Prostate gland (tissue), 2 donors: Measurements from ENCODE around the gene SCAP. TPM values are rescaled to one million over a fixed set of nuclear protein-coding genes. Genes with fewer than 3 reads are reported as not detected.

Source experiments
- DNase-seq: peaks from one replicate; pipeline ENCODE4 v3.0.0-alpha.2; 2019; ENCODE audit warnings: low spot score
- H3K27ac ChIP-seq, 2 donors: fragments of 200-600 bp; sonication (generic); 2 replicates each; pipeline ENCODE4 v1.5.1; 2017 to 2019
- H3K27me3 ChIP-seq: fragments of 200-600 bp; sonication (generic); replicated peaks from 2 replicates; pipeline ENCODE4 v1.5.1; 2019; ENCODE audit not compliant: insufficient read depth
- H3K36me3 ChIP-seq, 2 donors: fragments of 200-600 bp; sonication (generic); 1 replicate in 1 of 2; 2 replicates in 1 of 2; pipeline versions ENCODE4 v1.5.1 to v1.8.1; 2017 to 2019
- H3K4me1 ChIP-seq: fragments of 200-600 bp; sonication (generic); replicated peaks from 2 replicates; pipeline ENCODE4 v1.5.1; 2019
- H3K4me3 ChIP-seq, 2 donors: fragments of 200-600 bp; sonication (generic); 2 replicates each; pipeline ENCODE4 v1.5.1; 2017 to 2019
- H3K9me3 ChIP-seq: fragments of 200-600 bp; sonication (generic); 2 replicates; pipeline ENCODE4 v1.5.1; 2017
- CTCF ChIP-seq, 4 experiments: fragments of 200-600 bp in 2 of 4; fragments of 450-650 bp in 2 of 4; sonication (generic) in 2 of 4; IDR thresholded peaks; 1 replicate in 3 of 4; 2 replicates in 1 of 4; pipeline ENCODE4 v1.5.1; 2016 to 2019; ENCODE audit warnings: antibody characterized with exemption in 4 of 4, mild to moderate bottlenecking in 2 of 4, moderate library complexity in 2 of 4
- POLR2A ChIP-seq: fragments of 450-650 bp; IDR thresholded peaks from one replicate; pipeline ENCODE4 v1.6.1; 2016; ENCODE audit warnings: antibody characterized with exemption, mild to moderate bottlenecking
- POLR2AphosphoS5 ChIP-seq: sonication (generic); formaldehyde crosslinking; IDR thresholded peaks from one replicate; pipeline ENCODE4 v1.6.1; 2017; ENCODE audit warnings: antibody characterized with exemption
- WGBS: methylation state at CpG from one replicate; pipeline ENCODE4 v1.1.5; 2018; 5-methylcytosine and 5-hydroxymethylcytosine counted together
- intact Hi-C: fragments of 100-400 bp; cut with DNase I; formaldehyde crosslinking; loops from one replicate; pipeline ENCODE4 v1.14.2; 2022
- total RNA-seq, 2 donors: library from RNA; depleted of rRNA; stranded (reverse); fragments of >200 nt; gene quantifications; one replicate each; pipeline ENCODE4 v1.1.0, GENCODE V29; 2016

SCAP gene
- total RNA-seq, 2 donors from 2014 or later = 71.5 to 230 TPM

GRCh38 chr3:47381317-47382157, 94.2 kb downstream of the SCAP start:
- peaks cover 5% of the 10 kb centered on the region for H3K4me1 ChIP-seq
- DNase-seq = peak; percentile 67
- WGBS = 4% methylated on average over 44 of the region's 44 CpGs
- H3K27ac ChIP-seq = peak overlapping the region; percentile 93 to 94
- H3K36me3 ChIP-seq = no peaks in the 10 kb centered on the region
- TF ChIP-seq CTCF (IDR thresholded peaks at IDR 0.05) (no peak), POLR2A (peak; percentile 15), POLR2AphosphoS5 (peak; percentile 17)
- intact Hi-C loops = no loop called here
- H3K9me3 ChIP-seq = no peaks in the 10 kb centered on the region
- H3K27me3 ChIP-seq = no peaks in the 10 kb centered on the region
- peak overlapping the region; percentile 94 to 98 for H3K4me3 ChIP-seq

- Histone ChIP-seq H3K4me3 (peak within 1 kb of the TSS; percentile 94 to 98), H3K4me1 (peaks cover 5% of the 10 kb centered on the region), H3K9me3 (no peaks in the 10 kb centered on the region), H3K27me3 (no peaks in the 10 kb centered on the region), H3K27ac (peak within 1 kb of the TSS; percentile 93 to 94), H3K36me3 (no peaks in the 10 kb centered on the region)
- TF ChIP-seq POLR2A (peak; percentile 76), CTCF (IDR thresholded peaks at IDR 0.05) (peak in 1 of 4 experiments; percentile 22), POLR2AphosphoS5 (peak; percentile 99)
- 0% methylated on average over 44 of the region's 61 CpGs for WGBS
- intact Hi-C loops = no loop called here
- DNase-seq = peak; percentile 98
Observed at GRCh38 chr3:47380601-47381316, 95.0 kb downstream of the SCAP start, which contains the start of gene PTPN23. Gene PTPN23, plus strand, starts transcription at chr3:47381021. Its CDS starts 76 bp downstream, at chr3:47381097.

- intact Hi-C loops = no loop called here
- H3K27me3 ChIP-seq = no peaks in the 10 kb centered on the region
- no peak for DNase-seq
- peak overlapping the region; percentile 93 to 94 for H3K27ac ChIP-seq
- peaks cover 5% of the 10 kb centered on the region for H3K4me1 ChIP-seq
- 10% methylated on average over 23 of the region's 23 CpGs for WGBS
- no peaks in the 10 kb centered on the region for H3K9me3 ChIP-seq
- H3K36me3 ChIP-seq = no peaks in the 10 kb centered on the region
- peak overlapping the region; percentile 94 to 98 for H3K4me3 ChIP-seq
- no peak for TF ChIP-seq CTCF (IDR thresholded peaks at IDR 0.05)
Observed at GRCh38 chr3:47380026-47380600, 95.6 kb downstream of the SCAP start.

DNA sequence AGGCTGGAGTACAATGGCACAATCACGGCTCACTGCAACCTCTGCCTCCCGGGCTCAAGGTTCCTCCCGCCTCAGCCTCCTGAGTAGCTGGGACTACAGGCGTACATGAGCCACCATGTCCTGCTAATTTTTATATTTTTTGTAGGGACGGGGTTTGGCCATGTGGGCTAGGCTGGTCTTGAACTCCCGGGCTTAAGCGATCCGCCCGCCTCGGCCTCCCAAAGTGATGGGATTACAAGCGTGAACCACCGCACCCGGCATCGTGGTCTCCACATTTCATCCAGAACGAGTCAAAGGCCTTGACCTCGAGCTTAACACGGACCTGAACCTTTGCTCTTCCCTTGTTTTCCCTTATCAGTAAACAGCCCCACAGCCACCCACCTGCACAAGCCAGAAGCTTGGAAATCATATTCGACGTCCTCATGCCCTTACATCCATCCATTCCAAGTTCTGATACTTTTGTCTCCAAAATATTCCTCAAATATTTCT, 96.3 kb downstream of the SCAP start:
- no peaks in the 10 kb centered on the region for H3K27me3 ChIP-seq
- H3K27ac ChIP-seq = peak overlapping the region; percentile 93 to 94
- intact Hi-C loops = no loop called here
- no peaks in the 10 kb centered on the region for H3K36me3 ChIP-seq
- H3K4me3 ChIP-seq = peak overlapping the region in 1 of 2 donors; percentile 98
- WGBS = 89% methylated on average over 19 of the region's 19 CpGs
- H3K4me1 ChIP-seq = peaks cover 5% of the 10 kb centered on the region
- H3K9me3 ChIP-seq = no peaks in the 10 kb centered on the region
- TF ChIP-seq POLR2AphosphoS5 (no peak), CTCF (IDR thresholded peaks at IDR 0.05) (no peak), POLR2A (no peak)
- no peak for DNase-seq
